ENCODE data around the gene KRT25.

The KRT25 gene, protein sequence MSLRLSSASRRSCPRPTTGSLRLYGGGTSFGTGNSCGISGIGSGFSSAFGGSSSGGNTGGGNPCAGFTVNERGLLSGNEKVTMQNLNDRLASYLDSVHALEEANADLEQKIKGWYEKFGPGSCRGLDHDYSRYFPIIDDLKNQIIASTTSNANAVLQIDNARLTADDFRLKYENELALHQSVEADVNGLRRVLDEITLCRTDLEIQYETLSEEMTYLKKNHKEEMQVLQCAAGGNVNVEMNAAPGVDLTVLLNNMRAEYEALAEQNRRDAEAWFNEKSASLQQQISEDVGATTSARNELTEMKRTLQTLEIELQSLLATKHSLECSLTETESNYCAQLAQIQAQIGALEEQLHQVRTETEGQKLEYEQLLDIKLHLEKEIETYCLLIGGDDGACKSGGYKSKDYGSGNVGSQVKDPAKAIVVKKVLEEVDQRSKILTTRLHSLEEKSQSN

DNA sequence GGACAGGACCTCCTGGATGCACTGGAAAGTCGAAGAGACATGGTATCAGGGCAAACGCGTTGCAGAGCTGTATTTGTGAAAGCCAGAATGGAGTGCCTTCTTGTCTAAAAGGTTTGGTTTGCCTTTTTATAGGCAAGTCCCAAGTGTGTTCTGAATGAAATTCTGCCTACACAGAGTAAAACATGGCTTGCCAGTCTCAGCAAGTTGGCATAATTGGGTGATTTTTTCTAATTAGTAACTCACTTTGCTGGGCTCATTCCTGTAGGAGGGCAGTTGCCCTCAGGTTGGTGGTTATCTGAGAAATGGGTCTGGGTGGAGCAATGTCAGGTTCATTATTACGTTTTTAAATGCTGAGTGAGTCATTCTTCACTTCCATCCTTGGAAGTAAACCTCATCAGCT, at the start of gene KRT25:
Gene KRT25, minus strand, starts transcription at position 101 of the 400 bp plus-strand sequence. Its CDS starts 60 bp downstream, at position 41.
- DNase-seq: no peak

DNA sequence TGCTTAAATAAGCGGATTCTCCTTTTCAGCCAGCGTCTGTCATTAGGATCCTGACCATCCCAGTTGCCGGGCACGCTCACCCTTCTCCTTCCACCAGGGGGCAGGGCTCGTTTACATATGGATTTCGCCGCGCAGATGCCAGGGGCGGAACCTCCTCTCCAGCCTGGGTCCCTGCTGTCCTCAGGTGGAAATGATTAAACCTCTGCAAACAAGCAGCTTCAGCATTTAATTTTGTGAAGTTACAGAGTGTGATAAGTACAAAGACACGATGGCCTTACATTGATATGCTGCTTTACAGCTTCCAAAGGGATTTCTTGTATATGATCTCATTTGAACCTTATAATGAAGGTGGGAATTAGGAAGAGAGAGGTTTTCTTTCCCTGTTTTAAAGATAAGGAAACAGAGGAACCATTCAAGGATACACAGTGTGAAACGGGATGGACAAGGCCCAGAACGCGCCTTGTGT, 48.5 kb upstream of the KRT25 start:
- peak; percentile 11 to 13 for DNase-seq

DNA sequence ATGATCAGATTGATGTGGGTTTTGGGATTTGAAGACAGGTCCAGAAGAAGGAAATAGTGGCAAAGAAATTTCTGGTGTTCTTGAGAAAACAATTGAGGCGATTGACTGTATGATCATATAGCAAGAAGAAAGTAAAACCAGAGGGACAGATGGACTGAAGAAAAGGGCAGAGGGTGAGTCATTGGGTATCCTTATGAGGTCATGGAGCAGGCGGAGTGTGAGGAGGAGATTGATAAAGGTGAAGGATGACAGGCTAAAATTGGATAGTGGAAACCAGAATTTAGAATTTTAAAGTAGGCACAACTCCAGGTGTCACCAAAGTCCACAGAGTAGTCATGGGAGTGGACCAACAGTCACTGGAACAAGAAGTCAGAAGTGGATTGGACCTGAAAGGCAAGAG, 46.0 kb upstream of the KRT25 start:
- no peak for DNase-seq

DNA sequence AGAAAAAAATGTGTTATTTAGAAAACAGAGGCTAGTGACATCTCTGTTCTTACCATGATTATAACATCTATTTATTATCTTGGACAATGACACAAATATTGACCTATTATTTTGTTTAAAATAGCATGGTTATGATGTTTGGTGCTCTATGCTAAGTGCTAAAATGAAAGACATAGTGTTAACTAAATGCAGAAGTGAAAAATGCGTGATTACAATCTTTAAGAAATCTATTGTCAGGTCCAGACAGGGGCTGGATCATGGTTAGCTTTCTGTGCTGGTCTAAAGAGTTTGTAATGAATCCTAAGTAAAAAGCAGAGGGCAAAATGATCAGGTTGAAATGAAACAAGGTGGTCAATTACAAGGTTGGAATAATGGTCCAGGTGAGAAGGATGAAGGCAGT, 45.2 kb upstream of the KRT25 start:
- no peak for DNase-seq

DNA sequence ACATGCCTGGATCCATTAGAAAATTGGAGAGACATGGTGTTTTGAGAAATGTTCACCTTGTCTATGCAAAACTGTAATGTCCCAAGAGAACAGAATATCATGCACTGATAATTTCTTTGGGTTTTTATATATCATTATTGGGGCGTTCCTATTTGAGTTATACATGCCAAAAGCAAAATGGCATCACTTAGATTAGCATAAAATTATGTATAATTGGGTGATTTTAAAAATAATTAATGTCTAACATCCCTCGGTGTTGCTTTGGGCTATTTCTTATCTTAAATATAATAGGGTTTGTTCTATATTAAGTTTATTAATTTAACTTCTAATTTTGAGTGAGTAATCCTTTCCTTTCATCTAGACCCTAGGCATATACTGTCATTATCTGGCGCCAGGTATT, 44.7 kb upstream of the KRT25 start, which contains the start of gene KRT28:
Gene KRT28, minus strand, starts transcription at position 101 of the 400 bp plus-strand sequence. Its CDS starts 66 bp downstream, at position 35.
- no peak for DNase-seq

DNA sequence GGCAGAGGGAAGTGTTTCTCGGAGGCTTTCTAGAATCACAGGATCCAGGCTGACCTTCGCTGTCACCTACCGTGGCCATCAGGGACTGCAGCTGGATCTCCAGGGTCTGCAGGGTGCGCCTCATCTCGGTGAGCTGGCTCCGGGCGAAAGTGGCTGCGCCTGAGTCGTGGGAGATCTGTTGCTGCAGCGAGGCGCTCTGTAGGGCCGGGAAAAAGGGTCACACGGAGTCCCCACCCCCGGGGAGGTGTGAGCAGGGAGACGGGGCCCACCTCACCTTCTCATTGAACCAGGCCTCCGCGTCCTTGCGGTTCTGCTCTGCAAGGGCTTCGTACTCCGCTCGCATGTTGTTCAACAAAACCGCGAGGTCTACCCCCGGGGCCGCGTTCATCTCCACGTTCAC, 41.7 kb upstream of the KRT25 start:
- DNase-seq: no peak

DNA sequence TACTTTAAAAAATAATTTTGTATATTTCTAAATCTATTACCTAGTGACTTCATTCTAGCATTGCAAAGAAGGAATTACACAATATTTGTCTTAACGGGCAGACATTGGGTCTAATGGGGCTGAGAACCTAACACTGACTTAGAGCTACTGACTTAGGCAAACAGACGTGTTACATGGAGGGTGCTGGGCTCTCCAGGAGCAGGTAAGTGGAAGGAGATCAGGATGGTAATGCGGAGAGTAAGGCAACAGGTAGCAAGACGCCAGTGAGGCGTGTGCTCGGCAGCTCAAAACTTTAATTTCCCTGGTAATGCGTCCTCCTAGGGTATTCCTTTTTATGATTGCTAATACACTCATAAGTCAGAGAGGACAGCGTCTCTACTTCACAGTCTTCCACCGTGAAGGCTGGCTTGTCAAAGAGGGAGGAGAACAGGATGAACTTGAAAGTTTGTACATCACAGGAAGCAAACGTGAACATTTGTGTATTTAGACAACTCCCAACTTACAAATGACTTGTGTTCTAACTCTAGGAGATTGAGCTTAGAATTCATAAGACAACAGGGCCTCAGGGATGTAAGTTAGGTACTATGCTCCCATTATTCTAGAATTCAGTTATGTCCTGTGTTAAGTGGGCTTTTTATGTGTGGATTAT, 40.0 kb upstream of the KRT25 start:
- DNase-seq: no peak

DNA sequence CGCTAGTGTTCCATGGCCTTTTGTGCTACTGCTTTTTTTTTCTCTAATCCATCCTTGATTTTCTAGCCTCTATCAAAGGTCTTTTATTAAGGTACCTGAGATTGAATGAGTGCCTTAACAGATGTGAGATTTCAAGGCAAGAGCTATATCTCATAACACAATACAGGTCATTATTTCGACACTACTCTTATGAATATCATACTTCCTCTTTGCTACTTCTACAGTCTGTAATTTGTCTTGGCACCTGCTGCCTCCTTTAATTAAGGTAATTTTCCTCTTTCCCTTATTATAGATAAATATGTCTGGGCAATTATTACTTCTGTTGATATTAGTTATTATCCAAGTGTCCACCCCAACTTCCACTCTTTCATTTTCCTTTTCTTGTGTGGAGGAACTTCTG, 39.3 kb upstream of the KRT25 start:
- DNase-seq: no peak

DNA sequence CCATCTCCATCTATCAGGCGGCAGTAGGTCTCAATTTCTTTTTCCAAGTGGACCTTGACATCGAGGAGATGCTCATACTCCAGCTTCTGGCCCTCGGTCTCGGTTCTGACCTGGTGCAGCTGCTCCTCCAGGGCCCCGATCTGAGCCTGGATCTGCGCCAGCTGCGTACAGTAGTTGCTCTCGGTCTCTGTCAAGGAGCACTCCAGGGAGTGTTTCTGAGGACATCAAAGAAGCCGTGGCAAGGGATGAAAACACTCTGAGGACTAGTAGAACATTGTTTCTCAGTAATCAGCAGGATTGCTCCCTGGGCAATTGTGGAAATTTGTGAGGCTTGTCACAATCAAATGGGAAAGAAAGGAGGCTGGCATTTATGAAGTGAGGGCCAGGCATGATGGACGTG, 38.7 kb upstream of the KRT25 start:
- no peak for DNase-seq

DNA sequence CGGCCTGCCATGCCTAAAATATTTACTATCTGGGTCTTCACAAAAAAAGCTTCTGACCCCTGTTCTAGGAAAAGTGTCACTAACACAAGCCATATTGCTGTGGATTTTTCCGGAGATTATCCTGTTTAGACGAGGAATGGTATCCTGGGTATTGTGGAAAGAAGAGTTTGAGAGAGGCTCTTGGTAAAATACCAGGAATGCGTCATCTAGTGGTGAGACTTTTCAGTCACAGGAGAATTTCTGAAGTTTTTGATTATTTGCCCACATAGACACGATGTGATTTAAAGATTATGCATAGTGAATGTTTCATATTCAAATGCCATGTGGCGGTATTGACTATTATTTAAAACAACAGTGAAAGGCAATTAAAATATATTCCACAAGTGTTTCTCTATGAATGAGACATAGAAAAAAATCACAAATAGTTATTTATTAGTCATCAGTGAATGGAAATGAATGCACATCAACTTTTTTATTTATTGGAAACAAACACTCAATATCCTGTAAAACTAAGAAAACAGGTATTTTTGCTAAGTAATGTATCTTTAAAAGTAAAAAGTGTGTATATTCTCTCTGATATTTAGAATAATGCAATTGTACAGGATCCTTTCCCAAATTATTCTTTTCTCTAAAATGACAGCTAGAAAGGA, 36.8 kb upstream of the KRT25 start:
- DNase-seq: peak in 1 of 2 donors; percentile 0

DNA sequence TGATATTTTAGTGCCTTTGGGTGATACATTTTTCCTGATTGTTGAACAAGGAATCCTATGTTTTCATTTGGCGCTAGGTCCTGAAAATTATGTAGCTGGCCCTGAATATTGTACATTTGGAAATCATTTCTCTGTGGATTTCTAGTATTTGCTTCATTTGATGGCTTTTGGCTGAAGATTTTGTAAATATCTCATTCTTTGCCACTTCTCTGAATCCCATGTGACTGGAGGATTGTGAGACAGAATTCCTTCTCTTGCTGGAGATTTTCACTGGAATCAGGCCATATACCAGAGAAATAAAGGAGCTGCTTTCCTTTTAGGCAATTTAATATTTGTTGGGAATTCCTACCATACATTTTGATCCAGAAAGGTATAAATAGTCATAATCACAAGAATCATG, 36.0 kb upstream of the KRT25 start:
- DNase-seq: no peak

DNA sequence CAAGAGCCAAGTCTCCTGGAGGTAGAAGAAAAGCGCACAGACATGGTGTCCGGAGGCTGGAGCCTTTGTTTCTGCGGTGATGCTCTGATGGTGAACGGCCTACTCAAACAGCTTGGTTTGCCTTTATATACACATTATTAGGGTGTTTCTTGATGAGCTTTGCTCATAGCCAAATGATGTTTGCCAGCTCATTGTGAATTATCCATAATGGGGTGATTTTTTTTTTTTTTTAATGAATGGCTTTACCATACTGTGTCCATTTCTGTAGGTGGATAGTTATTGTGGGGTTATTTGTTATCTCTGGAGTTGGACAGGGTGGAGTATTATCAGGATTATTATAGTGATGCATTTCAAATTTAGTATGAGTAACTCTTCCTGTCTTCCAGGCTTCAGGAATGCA, 27.3 kb upstream of the KRT25 start, which contains the start of gene KRT27:
Gene KRT27, minus strand, starts transcription at position 101 of the 400 bp plus-strand sequence. Its CDS starts 57 bp downstream, at position 44.
- no peak for DNase-seq

DNA sequence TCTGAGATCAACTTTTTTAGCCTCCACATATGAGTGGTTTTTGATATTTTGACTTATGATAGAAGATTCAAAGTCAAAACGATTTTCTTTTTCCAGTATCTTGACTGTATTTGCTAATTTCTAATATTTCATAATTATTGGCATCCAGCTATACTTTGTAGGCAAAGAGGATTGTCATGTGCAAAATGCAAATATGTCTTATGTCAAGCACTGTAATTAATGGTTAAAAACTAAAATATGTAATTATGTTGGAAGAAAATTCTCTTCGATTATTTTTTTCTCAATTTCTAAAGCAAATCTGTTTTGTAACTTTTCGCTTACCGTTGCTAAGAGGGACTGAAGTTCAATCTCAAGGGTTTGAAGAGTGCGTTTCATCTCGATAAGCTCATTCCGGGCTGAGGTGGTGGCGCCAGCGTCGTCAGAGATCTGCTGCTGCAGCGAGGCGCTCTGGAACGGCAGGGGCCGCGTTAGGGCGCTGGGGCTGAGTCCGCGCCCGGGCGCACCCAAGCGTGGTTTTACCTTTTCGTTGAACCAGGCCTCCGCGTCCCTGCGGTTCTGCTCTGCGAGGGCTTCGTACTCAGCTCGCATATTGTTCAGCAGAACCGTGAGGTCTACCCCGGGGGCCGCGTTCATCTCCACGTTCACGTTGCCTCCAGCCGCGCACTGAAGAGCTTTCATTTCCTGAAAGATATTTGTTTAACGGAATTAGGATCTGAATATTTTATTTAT, 24.2 kb upstream of the KRT25 start:
- no peak for DNase-seq

DNA sequence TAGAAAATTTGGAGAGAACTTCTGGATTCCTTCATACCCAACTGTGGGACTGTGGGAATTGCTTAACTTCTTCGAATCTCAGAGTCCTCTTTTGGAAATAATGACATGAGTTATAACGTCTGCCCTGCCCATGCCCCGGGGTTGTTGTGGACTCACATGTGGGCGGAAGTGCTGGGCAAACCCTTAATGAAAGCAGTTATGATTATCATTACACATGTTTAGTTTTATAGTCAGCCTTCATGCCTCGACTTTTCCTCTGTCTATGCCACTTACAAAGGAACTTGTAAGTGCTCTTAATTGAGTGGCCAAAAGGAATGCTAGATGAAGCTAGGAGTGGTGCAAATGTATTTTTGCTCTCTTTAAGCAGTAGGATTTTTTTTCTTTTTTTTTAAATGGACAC, 23.3 kb upstream of the KRT25 start:
- no peak for DNase-seq

DNA sequence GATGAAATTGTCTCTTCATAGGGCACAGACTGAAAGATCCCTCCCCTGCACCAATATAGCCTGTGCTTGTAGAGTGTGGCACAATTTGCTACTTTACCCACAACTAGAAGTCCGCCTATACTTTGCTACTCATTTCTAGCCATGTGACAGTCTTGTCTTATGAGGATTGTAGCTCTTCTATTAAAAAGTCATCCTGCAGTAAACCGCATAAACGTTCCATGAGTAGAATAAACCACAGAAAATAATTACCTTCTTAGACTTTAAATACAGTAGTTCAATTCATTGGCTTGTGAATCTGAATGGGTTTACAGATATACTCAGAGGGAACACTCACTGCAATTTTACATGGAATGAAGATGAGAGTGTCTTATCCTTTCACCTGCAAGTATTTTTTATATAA, 22.8 kb upstream of the KRT25 start:
- no peak for DNase-seq

DNA sequence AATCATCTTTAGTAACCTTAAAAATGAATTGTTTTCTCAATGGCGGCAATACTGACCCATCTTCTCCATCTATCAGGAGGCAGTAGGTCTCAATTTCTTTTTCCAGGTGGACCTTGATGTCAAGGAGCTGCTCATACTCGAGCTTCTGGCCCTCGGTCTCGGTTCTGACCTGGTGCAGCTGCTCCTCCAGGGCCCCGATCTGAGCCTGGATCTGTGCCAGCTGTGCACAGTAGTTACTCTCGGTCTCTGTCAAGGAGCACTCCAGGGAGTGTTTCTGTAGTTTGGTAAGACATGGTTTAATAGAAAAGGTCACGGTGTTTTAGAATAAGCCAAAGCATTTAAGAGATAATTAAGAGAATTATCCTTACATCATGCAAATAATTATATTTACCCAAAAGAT, 22.3 kb upstream of the KRT25 start:
- no peak for DNase-seq

DNA sequence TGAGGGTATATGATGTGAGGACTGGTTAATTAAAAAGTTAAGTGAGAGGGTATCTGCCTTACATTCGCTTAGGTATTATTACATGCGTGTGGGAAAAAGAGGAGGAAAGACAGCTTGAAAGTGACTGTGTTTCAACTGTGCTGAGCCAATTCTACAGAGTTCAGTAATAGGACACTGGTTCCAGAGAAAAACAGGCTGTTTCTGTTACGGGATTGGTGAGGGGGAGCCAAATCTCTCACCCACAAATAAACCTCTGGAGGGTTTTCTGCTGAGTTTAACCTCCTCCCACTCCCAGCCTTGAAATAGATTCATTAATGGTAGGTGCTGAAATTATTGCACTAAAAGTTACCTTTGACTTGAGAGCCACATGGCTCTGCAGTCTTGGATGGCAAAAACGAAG, 20.8 kb upstream of the KRT25 start:
- no peak for DNase-seq

DNA sequence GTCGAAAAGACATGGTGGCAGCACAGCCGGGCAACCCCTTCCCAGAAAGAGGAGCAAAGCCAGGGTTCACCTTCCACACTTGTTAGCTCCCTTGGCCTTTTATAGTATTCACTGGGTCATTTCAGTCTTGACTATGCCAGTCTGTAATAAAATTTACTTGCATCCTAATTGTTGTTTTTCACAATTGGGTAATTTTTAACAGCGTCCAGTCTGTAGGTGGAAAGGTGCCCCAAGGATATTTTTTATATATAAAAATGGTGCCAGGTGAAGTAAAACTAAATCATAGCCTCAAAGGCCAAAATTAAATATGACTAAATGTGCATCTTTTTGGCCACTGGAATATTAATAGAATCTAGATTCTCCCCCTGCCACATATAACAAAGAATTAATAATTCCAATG, 17.0 kb upstream of the KRT25 start, which contains the start of gene KRT26:
Gene KRT26, minus strand, starts transcription at position 101 of the 400 bp plus-strand sequence. Its CDS starts 88 bp downstream, at position 13.
- DNase-seq: no peak

DNA sequence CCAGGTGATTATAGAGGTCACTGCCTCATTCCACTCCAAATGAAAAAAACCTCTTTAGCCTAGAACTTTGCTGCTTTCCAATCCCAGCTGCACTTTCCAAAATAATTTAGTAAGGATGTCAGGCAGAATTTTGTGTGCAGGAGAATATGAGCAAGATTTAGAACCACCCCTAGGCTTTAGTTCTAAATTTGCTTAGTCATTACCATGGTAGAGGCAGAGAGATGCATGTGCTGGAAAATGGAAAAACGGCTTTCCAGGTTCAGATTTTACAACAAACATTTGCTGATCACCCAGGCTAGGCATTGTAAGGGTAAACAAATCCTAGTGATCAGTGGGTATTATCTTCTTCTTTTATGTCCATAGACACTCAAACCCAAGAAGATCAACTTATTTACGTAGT, 10.5 kb upstream of the KRT25 start:
- DNase-seq: no peak

DNA sequence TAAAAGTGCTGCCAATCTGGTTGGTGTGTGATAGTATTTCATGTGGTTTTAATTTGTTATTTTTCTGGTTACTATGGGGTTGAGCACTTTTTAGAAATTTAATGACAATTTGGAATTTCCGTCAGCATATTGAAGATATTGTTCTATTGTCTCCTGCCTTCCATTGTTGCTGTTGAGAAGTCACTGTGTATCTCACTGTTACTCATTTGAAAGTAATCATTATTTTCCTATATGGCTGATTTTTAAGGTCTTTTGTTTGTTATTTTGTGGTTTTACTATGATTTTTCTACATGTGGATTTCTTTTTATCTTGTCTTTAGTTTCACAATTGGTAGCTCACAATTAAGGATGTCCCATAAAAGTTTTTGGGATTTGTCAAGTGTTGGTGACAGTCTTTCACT, 8.6 kb upstream of the KRT25 start:
- no peak for DNase-seq

DNA sequence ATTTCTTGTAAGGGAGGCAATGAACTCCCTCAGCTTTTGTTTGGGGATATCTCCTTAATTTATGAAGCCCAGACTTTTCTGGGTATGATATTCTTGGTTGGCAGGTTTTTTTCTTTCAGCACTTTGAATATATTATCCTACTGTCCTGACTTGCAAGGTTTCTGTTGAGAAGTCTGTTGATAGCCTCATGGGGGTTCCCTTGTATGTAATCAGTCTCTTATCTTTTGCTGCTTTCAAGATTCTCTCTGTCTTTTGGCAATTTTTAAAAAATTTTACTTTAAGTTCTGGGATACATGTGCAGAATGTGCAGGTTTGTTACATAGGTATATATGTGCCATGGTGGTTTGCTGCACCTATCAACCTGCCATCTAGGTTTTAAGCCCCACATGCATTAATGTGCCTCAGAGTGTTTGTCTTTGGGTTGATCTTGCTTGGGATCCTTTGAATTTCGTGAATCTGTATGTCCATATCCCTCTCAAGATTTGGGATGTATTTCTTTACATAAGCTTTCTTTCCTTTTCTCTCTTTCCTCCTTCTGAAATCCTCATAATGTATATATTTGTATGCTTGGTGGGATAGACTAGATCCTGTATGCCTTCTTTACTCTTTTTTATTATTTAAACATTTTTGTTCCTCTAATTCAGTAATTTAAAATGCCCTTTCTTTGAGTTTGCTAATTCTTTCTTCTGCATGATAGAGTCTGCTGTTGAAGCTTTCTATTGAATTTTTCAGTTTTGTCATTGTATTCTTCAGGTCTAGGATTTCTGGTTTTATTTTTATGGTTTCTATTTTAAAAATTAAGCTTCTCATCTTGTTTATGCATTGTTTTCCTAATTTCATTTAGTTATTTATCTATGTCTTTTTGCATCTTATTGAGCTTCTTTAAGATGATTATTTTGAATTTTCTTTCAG, 5.2 kb upstream of the KRT25 start:
- DNase-seq: no peak

DNA sequence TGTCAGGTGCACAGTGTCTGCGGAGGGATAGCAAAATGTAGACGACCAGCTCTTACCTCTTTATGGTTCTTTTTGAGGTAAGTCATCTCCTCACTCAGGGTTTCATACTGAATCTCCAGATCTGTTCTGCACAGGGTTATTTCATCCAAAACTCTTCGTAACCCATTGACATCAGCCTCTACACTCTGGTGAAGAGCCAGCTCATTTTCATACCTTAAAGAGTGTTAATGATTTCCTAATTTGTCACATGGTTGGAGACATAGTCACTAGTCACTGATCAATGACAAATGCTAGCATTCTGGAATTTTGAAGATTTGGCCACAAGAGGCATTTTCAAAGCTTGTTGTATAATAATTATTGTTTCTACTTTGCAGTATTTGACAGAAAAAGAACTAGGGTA, 1.3 kb downstream of the KRT25 start:
- DNase-seq: no peak

Measured in hippocampal formation (tissue), 2 donors.